Trophoblast cell (in vitro differentiated cells and primary cell): ENCODE measurements around the gene SLC2A4.
A peak's percentile ranks its signal among the peaks of the same experiment; 100 is the strongest.
"Not testable (repeated sequence)": the region's sequence is repeated elsewhere in the genome, so short reads cannot be mapped to it uniquely, and the experiment has no call there.

Source experiments
- DNase-seq, 2 donors: peaks; one replicate each; pipeline ENCODE4 v3.0.0-alpha.2; 2016
- H2AFZ ChIP-seq: 2 replicates; pipeline ENCODE4 v1.6.1; 2013; ENCODE audit warnings: low read length, moderate library complexity, mild to moderate bottlenecking; ENCODE audit not compliant: insufficient read depth, poor library complexity
- H2AK5ac ChIP-seq: 2 replicates; pipeline ENCODE4 v1.6.1; 2013; ENCODE audit warnings: mild to moderate bottlenecking, low read length
- H2BK120ac ChIP-seq: 2 replicates; pipeline ENCODE4 v1.6.1; 2013; ENCODE audit warnings: low read length, mild to moderate bottlenecking, moderate library complexity; ENCODE audit not compliant: insufficient read depth, poor library complexity
- H2BK12ac ChIP-seq: 2 replicates; pipeline ENCODE4 v1.6.1; 2013; ENCODE audit warnings: mild to moderate bottlenecking, low read length, moderate library complexity
- H2BK5ac ChIP-seq: 2 replicates; pipeline ENCODE4 v1.6.1; 2013; ENCODE audit warnings: low read length, low read depth, moderate library complexity, mild to moderate bottlenecking; ENCODE audit not compliant: poor library complexity
- H3K14ac ChIP-seq: 2 replicates; pipeline ENCODE4 v1.6.1; 2013; ENCODE audit warnings: mild to moderate bottlenecking, low read length
- H3K18ac ChIP-seq: 2 replicates; pipeline ENCODE4 v1.6.1; 2013; ENCODE audit warnings: mild to moderate bottlenecking, low read length
- H3K23ac ChIP-seq: 2 replicates; pipeline ENCODE4 v1.6.1; 2013; ENCODE audit warnings: low read length
- H3K27ac ChIP-seq: 2 replicates; pipeline ENCODE4 v1.5.1; 2013; ENCODE audit warnings: low read depth, mild to moderate bottlenecking, inconsistent platforms, low read length, moderate library complexity
- H3K27me3 ChIP-seq: 2 replicates; pipeline ENCODE4 v1.6.1; 2013; ENCODE audit warnings: inconsistent platforms, mild to moderate bottlenecking, low read length, moderate library complexity; ENCODE audit not compliant: insufficient read depth
- H3K36me3 ChIP-seq, 2 experiments: 1 replicate in 1 of 2; 2 replicates in 1 of 2; pipeline ENCODE4 v1.6.1; 2013; ENCODE audit warnings: low read length in 2 of 2, mild to moderate bottlenecking in 2 of 2, moderate library complexity in 1 of 2; ENCODE audit not compliant: insufficient read depth in 2 of 2, control insufficient read depth in 1 of 2
- H3K4ac ChIP-seq: 2 replicates; pipeline ENCODE4 v1.6.1; 2013; ENCODE audit warnings: low read depth, mild to moderate bottlenecking, low read length, moderate library complexity
- H3K4me1 ChIP-seq, 2 experiments: 1 replicate in 1 of 2; 2 replicates in 1 of 2; pipeline ENCODE4 v1.6.1; 2013; ENCODE audit warnings: low read length in 2 of 2, mild to moderate bottlenecking in 2 of 2, moderate library complexity in 1 of 2; ENCODE audit not compliant: insufficient read depth in 2 of 2, control insufficient read depth in 1 of 2
- H3K4me2 ChIP-seq: 2 replicates; pipeline ENCODE4 v1.6.1; 2013; ENCODE audit warnings: inconsistent platforms, mild to moderate bottlenecking, low read length, moderate library complexity
- H3K4me3 ChIP-seq: 2 replicates; pipeline ENCODE4 v1.5.1; 2013; ENCODE audit warnings: mild to moderate bottlenecking, low read depth, low read length, inconsistent platforms
- H3K79me1 ChIP-seq: one replicate; pipeline ENCODE4 v1.6.1; 2013; ENCODE audit warnings: low read length
- H3K79me2 ChIP-seq: 2 replicates; pipeline ENCODE4 v1.6.1; 2013; ENCODE audit warnings: low read length, mild to moderate bottlenecking; ENCODE audit not compliant: control insufficient read depth, insufficient read depth, poor library complexity
- H3K9ac ChIP-seq: 2 replicates; pipeline ENCODE4 v1.6.1; 2013; ENCODE audit warnings: mild to moderate bottlenecking, low read length
- H3K9me3 ChIP-seq: 2 replicates; pipeline ENCODE4 v1.6.1; 2013; ENCODE audit warnings: low read depth, mild to moderate bottlenecking, control low read depth, inconsistent platforms, low read length; ENCODE audit not compliant: insufficient read depth
- H4K12ac ChIP-seq: 2 replicates; pipeline ENCODE4 v1.6.1; 2013; ENCODE audit warnings: low read depth, mild to moderate bottlenecking, low read length, moderate library complexity
- H4K8ac ChIP-seq: 2 replicates; pipeline ENCODE4 v1.6.1; 2013; ENCODE audit warnings: low read depth, mild to moderate bottlenecking, low read length, moderate library complexity
- H4K91ac ChIP-seq: one replicate; pipeline ENCODE4 v1.6.1; 2013; ENCODE audit warnings: low read depth, mild to moderate bottlenecking, low read length, moderate library complexity
- WGBS: extraction: QIAGEN DNeasy Blood & Tissue Kit; methylation state at CpG from one replicate; pipeline ENCODE4 v1.1.7; 2013; ENCODE audit warnings: missing lambda C conversion rate; ENCODE audit not compliant: insufficient read length, insufficient coverage; ENCODE audit errors: extremely low coverage; 5-methylcytosine and 5-hydroxymethylcytosine counted together

SLC2A4 gene

DNA sequence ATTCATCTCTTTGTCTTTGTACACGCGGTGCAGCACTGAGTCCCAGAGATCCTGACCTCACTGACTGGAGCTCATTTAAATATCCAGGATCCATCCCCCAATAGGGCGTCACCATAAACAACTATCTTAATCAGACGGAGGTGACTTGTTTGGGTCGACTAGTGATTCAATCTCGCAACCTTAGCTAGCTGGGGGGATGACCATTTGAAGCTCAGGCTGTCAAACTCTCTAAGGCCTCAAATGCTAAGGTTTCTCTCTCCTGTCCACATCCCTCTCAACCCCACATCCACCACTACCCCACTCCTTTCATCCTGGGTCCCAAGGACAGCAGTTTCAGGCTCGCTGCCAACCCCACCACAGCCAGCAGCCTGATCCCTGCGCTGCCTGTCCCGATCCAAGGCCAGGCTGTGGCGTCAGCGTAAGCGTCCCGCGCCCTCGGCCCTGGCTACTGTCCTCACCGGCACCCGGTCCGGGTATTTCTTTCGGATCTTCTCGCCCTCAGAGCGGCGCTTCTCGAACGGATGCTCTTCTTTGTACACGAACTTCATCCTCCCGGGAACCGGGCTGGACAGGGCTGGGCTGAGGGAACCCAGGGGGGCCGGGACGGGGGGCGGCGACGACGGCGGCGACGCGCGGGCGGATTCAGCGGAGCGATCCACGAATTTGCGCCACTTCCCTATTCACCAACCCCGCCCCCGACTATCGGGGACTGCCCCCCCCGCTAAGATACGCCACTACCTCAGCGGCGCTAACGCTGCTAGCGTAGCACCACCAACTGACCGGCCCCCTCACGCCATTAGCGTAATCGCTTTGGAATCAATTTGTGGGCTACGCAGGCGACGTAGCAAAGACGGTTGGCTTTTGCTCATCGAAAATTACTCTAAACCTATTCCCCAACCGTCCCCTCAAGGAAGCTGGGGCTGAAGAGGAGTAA, 39.5 kb upstream of the SLC2A4 start, which contains the start of gene GABARAP:
Gene GABARAP, minus strand, starts transcription at position 667 of the 934 bp plus-strand sequence. Its CDS starts 119 bp downstream, at position 548.
- H2AFZ ChIP-seq, result peak within 1 kb of the TSS; percentile 72
- peak within 1 kb of the TSS; percentile 99 for H3K14ac ChIP-seq
- peak within 1 kb of the TSS; percentile 98 for H3K18ac ChIP-seq
- H2BK12ac ChIP-seq, result peak within 1 kb of the TSS; percentile 72
- peak within 1 kb of the TSS; percentile 98 for H4K8ac ChIP-seq
- H3K9ac ChIP-seq, result peak within 1 kb of the TSS; percentile 96
- H2AK5ac ChIP-seq, result peak within 1 kb of the TSS; percentile 99
- WGBS, result no CpG with 5 or more reads among the region's 62 CpGs
- peak within 1 kb of the TSS; percentile 99 for H3K4ac ChIP-seq
- peaks cover 27% of the 10 kb centered on the region for H3K79me1 ChIP-seq
- no peak within 1 kb of the TSS for H3K23ac ChIP-seq
- H3K4me1 ChIP-seq, result peaks cover 12 to 14% of the 10 kb centered on the region in 2 experiments
- H3K4me3 ChIP-seq, result peak within 1 kb of the TSS; percentile 94
- H3K4me2 ChIP-seq, result peak within 1 kb of the TSS; percentile 92
- peaks cover 2% of the 10 kb centered on the region for H3K9me3 ChIP-seq
- peak within 1 kb of the TSS; percentile 97 for H4K12ac ChIP-seq
- H2BK120ac ChIP-seq, result peak within 1 kb of the TSS; percentile 96
- peak within 1 kb of the TSS; percentile 99 for H3K27ac ChIP-seq
- peaks cover 23% of the 10 kb centered on the region for H3K79me2 ChIP-seq
- H3K36me3 ChIP-seq, result peaks cover 20 to 38% of the 10 kb centered on the region in 2 experiments
- peak within 1 kb of the TSS; percentile 95 for H2BK5ac ChIP-seq
- peak within 1 kb of the TSS; percentile 99 for H4K91ac ChIP-seq
- H3K27me3 ChIP-seq, result no peaks in the 10 kb centered on the region
- peak; percentile 76 to 93 for DNase-seq

GRCh38 chr17:7242717-7243452, 38.6 kb upstream of the SLC2A4 start:
- H3K79me1 ChIP-seq, result peaks cover 24% of the 10 kb centered on the region
- peak overlapping the region; percentile 70 for H2BK120ac ChIP-seq
- no peak overlapping the region for H2BK12ac ChIP-seq
- H3K27ac ChIP-seq, result peak overlapping the region; percentile 99
- H2AFZ ChIP-seq, result peak overlapping the region; percentile 48
- peak overlapping the region; percentile 71 for H3K4me2 ChIP-seq
- H2AK5ac ChIP-seq, result peak overlapping the region; percentile 81
- no CpG with 5 or more reads among the region's 49 CpGs for WGBS
- H3K9ac ChIP-seq, result peak overlapping the region; percentile 80
- peak overlapping the region; percentile 95 for H2BK5ac ChIP-seq
- H3K36me3 ChIP-seq, result peaks cover 20 to 36% of the 10 kb centered on the region in 2 experiments
- H3K79me2 ChIP-seq, result peaks cover 19% of the 10 kb centered on the region
- H3K23ac ChIP-seq, result no peak overlapping the region
- H3K18ac ChIP-seq, result peak overlapping the region; percentile 50
- H3K4me1 ChIP-seq, result peaks cover 10 to 12% of the 10 kb centered on the region in 2 experiments
- peaks cover 2% of the 10 kb centered on the region for H3K9me3 ChIP-seq
- peak overlapping the region; percentile 94 for H3K4me3 ChIP-seq
- H3K4ac ChIP-seq, result peak overlapping the region; percentile 38
- H3K14ac ChIP-seq, result peak overlapping the region; percentile 82
- DNase-seq, result peak; percentile 93 to 97
- H4K8ac ChIP-seq, result peak overlapping the region; percentile 89
- peak overlapping the region; percentile 79 for H4K12ac ChIP-seq
- H3K27me3 ChIP-seq, result no peaks in the 10 kb centered on the region
- H4K91ac ChIP-seq, result peak overlapping the region; percentile 88

DNA sequence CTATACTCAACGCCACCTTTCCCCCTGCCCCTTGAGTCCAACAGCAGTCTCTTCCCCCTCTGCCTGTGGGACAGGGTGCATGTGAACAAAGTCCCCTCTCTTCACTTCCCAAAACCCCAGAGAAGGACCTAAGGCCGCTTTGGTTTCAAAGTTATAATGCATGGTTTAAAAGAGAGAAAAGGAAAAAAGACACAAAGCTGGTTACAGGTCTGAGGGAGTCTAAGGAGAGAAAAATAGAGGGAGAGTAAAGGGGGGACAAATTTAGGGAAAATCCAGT, 38.1 kb upstream of the SLC2A4 start:
- Histone ChIP-seq H3K14ac (peak overlapping the region; percentile 41), H2BK5ac (peak overlapping the region; percentile 55), H3K4me2 (peak overlapping the region; percentile 71), H2BK120ac (peak overlapping the region; percentile 8), H3K79me1 (peaks cover 22% of the 10 kb centered on the region), H3K27ac (peak overlapping the region; percentile 99), H3K9ac (peak overlapping the region; percentile 55), H2BK12ac (no peak overlapping the region), H3K18ac (peak overlapping the region; percentile 42), H4K12ac (peak overlapping the region; percentile 79), H3K4me1 (peaks cover 10 to 12% of the 10 kb centered on the region in 2 experiments), H3K27me3 (no peaks in the 10 kb centered on the region), H3K4me3 (peak overlapping the region; percentile 66), H3K9me3 (peaks cover 2% of the 10 kb centered on the region), H3K36me3 (peaks cover 20 to 36% of the 10 kb centered on the region in 2 experiments), H4K8ac (peak overlapping the region; percentile 82), H3K23ac (no peak overlapping the region), H3K79me2 (peaks cover 17% of the 10 kb centered on the region), H4K91ac (peak overlapping the region; percentile 46), H3K4ac (peak overlapping the region; percentile 38), H2AK5ac (peak overlapping the region; percentile 81), H2AFZ (peak overlapping the region; percentile 20)
- WGBS, result no CpG with 5 or more reads among the region's 2 CpGs
- no peak for DNase-seq

DNA sequence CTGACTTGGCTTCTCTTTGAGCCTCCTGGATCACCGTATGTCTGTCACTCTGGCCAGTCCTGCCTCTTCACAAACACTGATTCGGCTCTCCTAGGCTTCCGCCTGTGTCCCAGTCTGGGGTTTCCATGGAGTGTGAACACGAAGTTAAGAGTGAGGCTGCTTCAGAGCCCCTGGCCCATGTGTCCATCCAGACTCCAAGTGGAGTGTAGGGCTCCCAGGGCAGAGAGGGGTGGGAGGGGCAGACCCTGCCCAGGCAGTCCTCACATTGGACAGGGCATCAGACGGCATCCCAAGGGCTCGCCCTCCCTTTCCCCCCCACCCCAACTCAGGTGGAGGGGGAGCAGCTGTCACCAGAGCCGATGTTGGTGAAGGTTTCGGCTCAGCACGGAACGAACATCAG, 37.7 kb upstream of the SLC2A4 start:
- H3K18ac ChIP-seq, H4K8ac ChIP-seq, H3K4me2 ChIP-seq, H3K9ac ChIP-seq, H3K4me3 ChIP-seq, H3K4ac ChIP-seq, H3K23ac ChIP-seq, H2BK5ac ChIP-seq, H3K27ac ChIP-seq, H2BK120ac ChIP-seq, DNase-seq, H4K91ac ChIP-seq, H2BK12ac ChIP-seq, H4K12ac ChIP-seq, H3K27me3 ChIP-seq, H2AFZ ChIP-seq, H3K9me3 ChIP-seq, H3K14ac ChIP-seq, H2AK5ac ChIP-seq: not testable (repeated sequence)
- peaks cover 19% of the 10 kb centered on the region for H3K79me1 ChIP-seq
- peaks cover 18% of the 10 kb centered on the region for H3K79me2 ChIP-seq
- H3K36me3 ChIP-seq, result peaks cover 20 to 36% of the 10 kb centered on the region in 2 experiments
- peaks cover 10 to 12% of the 10 kb centered on the region in 2 experiments for H3K4me1 ChIP-seq
- no CpG with 5 or more reads among the region's 10 CpGs for WGBS
